IPS-11a (cell line): ENCODE data around the gene TBX1.

ENCODE experiments used
- H3K4me3 ChIP-seq: one replicate; pipeline ENCODE4 v1.5.1; 2013; ENCODE audit warnings: low read depth, low read length, control low read depth

The TBX1 gene

DNA sequence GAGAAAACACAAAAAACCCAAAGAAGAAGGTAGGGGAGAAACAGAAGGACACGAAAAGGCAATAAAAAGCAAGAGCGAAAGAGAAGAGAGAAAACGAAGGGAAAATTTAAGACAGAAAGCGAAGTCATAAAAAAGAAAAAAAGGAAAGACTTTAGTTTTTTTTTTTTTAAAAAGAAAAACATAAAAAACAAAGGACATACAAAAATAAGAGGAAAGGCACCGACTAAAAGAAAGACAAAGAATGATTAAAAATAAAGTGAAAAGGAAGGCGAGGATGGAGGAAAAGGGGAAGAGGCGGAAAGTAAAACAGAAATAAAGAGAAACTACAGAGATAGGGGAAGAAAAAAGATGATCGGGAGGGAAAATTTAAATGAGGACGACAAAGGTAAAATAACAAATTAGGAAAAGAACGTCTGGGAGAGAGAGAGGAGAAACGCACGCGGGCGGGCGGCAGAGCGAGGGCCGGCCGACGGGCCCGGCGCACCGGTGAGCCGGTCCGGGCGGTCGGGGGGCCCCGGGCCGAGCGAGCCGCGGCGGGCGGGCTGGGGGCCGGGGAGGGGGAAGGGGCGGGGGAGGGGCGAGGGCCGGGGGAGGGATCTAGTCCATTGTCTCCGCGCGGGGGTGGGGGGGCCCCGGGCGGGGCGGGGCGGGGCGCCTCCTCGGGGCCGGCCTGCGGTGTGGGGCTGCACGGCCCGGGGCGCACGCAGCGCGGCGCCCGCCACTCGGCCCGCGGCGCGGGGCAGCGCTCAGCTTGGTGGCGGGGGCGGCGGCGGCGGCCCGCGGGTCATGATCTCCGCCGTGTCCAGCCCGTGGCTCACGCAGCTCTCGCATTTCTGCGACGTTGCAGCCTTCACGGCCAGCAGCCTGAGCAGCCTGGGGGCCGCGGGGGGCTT, at the start of gene TBX1:
TBX1 (plus strand) TSS at position 721 of the 893 bp plus-strand sequence; CDS start at position 787, 66 bp downstream.
- H3K4me3 ChIP-seq = peak within 1 kb of the TSS; percentile 13

DNA sequence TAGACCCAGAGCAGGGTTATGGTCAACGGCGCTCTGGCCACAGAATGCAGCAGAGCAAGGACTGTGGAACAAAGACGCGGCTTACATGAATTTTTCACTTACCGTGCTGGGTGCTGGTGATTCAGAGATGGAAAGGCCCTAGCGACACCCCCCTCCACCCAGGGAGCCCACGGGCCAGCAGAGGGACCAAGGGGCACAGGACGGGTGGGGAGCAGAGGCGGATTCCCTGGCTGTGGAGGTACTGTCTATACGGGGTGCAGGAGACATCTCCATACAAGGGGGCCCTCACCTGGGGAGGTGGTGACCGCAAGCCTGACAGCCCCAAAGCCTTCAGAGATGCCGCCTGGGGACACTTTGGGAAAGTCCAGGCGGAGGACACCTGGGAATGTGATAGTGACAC, 47.3 kb upstream of the TBX1 start:
- H3K4me3 ChIP-seq = no peak overlapping the region

DNA sequence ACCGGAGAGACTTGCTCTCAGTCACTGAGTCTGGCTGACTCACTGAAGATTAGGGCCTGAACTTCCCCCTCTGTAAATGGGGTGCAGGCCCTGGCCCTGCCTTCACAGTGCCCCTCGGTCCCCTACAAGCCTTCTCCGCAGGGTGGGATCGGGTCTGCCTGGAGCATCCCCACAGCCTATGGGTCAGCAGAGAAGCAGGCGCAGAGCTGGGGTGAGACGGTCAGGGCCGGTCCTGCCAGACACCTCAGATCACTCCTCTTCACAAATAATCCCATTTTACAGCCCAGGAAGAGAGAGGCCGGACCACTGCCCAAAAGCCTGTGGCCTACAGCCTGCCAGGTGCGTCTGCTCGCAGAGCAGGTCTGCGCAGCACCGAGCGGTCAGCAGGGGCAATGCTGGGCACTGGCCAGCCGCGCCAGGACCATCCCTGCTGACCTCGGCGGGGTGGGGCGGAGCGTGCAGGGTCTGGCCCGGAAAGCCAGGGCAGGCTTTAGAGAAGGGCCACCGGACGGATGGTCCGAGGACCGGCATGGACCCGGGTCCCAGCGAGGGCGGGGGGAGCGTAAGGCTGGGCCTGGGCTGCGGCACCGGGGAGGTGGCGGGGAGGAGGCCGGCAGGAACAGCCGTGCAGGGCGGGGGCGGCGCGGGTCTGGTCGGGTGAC, 46.8 kb upstream of the TBX1 start:
- no peak overlapping the region for H3K4me3 ChIP-seq

DNA sequence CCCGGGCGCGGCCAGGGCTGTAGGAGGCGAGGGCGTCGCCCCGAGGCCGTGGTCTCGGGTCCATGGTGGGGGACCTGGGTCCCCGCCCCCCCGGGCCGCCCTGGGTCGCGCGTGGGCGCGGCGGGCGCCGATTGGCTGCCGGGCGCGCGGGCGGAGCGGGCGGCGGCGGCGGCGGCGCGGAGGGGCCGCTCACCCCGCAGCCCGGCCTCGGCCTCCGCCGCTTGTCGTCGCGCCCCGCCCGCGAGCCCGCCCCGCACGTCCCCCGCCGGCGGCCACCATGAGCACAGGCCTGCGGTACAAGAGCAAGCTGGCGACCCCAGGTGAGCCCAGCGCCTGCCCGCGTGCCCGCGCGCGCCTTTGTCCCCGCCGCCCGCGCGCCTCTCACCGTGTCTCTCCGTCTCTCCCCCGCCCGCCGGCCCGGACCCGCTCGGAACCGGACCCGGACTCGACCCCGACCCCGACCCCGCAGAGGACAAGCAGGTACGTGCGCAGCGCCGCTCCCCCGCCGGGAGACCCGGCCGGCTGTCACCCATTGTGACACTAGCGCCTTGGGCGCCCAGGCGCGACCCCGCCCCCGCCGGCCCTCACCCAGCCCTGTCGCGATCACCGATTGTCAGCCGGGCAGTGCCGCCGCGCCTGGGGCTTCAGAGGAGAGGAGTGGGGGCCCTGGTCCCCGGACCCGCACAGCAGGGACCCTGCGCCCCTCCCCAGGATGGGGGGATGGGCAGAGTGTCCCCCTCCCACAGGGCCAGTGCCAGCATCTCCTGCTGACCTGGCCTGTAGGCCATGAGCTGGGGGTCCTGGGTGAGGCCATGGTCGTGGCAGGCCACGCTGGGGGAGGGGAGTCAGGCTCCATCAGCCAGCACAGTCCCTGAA, 46.0 kb upstream of the TBX1 start, which contains the start of gene SEPTIN5:
SEPTIN5 (plus strand) TSS at position 192 of the 876 bp plus-strand sequence; CDS start at position 278, 86 bp downstream.
- peak within 1 kb of the TSS; percentile 27 for H3K4me3 ChIP-seq

DNA sequence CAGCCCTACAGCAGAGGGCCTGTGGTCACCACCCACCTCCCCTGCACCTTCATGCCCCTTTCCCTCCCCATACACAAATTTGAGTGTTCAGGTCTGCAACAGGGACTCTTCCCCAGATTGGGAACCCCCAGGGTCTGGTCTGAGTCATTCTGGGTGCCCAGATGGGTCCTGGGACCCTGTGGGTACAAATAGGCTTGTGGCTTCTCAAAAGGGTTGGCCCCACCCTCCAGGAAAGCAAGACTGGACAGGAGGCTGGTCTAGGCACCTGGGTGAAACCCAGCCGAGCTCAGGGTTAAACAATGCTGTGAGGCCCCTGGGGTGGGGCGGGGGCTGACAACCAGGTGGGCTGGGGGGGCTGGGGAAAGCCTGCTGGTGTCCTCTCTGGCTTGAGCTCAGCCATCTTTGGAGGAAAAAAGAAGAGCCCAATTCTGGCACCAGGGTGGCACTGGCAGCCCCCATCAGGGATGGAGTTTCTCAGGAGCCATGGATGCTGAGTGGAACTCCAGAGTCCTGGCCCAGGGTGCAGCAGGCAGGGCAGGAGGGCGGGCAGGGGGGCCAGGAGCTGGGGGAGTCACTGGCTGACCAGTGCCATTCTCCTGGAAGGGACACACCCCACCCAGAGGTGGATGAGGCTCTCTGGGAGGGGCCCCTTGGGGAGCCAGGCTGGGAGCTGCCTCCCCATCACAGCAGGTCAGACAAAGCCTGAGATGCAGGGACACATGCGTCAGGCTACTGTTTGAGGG, 45.2 kb upstream of the TBX1 start:
- no peak overlapping the region for H3K4me3 ChIP-seq

DNA sequence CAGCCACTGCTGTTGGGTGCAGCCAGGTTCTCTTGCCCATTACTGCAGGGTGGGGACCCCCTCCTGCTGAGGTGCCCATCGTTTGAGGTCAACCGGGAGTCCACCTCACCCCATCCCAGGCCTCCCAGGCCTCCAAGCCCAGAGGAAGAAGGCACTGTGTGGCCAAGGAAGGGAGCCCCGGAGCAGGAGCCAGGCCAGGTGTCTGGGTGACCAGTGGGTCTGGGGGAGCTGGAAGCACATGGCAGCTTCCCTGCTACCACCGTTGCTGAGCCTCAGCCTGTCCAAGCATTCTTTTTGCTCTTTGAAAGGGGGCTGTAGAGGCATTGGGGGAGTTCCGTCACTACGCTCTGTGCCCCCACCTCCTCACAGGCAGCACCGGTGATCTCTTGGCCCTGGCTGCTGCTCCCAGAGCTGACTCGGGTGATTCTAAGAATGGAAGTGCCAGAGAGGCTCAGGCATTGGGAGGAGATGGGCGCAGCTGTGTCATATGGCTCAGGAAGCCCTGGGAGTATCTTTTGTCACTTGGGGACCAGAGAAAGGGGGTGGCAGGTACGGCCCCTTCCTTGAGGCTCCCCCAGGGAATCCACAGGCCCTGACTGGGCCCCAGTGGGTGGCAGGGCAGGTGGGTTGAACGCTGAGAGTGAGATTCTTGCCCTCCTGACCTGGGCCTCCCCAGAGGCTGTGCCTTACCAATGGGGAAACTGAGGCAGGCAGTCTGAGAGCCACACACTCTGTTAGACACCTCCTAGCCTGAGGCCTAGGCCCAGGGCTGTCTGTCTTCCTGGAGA, 44.3 kb upstream of the TBX1 start:
- H3K4me3 ChIP-seq = no peak overlapping the region

DNA sequence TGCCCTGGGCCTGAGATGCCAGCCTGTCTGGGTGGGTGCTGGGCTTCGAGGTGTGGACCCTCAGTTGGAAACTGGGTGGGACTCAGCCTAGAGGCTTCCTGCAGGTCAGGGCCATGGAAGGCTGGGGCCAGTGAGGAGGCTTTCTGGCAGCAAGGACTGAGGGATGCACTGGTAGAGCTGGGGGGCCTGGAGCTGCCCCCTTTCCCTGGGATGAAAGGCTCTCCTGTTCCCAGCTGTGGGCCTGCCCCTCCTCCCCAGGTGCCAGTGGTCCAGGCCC, 43.8 kb upstream of the TBX1 start:
- no peak overlapping the region for H3K4me3 ChIP-seq

DNA sequence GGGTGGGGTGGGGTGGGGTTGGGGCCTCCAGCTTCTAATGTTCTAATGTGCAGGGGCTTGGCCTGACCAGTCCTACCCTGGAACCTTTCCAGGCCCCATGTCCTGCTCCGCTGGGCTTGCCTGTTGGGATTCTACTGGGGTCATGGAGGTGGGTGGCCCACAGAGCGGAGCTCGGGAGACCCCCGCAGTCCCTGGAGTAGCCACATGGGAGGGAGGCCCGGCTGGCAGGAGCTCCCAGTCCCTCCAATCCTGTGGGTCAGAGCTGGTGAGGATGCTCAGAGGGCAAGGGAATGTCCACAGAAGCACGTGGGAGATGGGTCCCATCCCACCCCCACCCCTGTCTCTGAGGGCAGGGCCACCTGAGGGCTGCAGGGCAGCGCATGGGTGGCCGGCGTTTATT, 43.4 kb upstream of the TBX1 start:
- H3K4me3 ChIP-seq = no peak overlapping the region

DNA sequence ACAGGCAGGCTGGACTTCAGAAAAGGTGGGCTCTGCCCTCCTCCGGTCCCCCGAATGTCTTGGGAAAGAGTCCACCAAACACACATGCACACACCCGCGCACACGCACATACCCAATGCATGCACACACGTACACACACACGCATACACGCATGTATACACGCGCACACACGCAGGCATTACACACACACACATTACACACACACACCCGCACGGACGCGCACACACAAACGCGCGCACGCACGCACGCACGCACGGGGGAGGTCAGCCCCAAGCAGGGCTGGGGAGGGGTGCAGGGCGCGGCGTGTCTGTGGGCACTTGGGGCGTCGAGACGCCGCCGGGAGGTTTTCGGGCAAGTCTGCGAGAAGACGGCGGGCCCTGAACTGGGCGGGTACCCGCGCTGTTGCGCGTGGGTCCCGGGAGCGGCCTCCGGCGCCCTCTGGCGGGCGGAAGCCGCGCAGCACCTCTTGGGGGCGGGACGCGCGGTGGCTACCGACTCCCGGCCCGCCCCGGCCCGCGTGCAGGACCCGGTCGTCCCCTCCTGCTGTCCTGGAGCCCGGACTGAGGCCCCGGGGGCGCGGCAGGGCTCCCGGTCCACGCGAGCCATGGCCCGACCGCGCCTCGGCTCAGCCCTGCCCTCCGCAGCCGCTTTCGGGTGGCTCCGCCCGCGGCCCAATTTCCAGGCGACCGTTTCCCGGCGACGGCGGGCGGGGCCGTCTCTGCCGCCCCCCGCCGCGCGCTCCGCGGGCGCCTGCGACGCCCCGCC, 42.7 kb upstream of the TBX1 start:
- H3K4me3 ChIP-seq = peak overlapping the region; percentile 24

DNA sequence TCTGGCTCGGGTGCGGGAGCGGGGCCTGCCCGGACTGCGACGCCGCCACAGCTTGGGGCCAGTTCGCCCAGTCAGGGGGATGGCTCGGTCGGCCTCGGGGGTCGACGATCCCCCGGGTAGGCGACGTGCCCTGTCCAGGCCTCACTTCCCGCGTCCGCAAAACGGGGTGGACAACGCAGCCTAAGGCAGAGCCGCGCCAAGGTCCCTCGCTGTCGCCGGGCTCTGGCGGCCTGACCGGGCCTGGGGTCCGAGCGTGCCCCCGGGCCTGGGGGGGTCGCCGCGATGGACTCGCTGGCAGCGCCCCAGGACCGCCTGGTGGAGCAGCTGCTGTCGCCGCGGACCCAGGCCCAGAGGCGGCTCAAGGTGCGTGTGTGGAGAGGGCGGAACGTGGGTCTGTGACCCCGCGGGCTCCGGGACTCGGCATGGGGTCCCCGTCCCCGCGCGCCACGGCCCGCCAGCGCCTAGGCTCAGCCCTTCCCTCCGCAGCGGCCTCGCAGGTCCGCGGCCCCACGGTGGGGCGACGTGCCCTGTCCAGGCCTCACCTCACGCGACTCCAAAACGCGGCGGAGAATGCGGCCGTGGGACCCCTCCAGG, 42.0 kb upstream of the TBX1 start:
- peak overlapping the region; percentile 24 for H3K4me3 ChIP-seq

DNA sequence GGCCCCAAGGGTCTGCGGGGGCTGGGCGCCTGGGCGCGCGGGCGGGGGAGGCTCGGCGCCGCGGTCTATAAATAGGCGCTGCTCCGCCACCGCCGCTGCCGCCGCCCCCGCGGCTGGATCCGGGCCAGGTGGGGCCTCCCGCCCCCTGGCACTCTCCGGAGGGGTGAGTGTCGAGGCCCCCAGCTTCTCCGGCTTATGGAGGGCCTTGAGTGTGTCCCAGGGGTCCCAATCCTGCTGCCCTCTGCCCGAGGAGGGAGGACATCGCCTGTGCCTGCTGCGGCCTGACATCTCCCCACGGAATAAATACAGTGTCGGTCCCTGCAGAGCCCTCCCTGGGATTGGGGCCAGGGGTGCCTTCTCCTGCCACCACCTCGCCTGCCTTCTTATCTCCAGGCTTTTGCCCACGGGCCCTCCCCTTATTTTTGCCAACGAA, 41.5 kb upstream of the TBX1 start:
- no peak overlapping the region for H3K4me3 ChIP-seq

DNA sequence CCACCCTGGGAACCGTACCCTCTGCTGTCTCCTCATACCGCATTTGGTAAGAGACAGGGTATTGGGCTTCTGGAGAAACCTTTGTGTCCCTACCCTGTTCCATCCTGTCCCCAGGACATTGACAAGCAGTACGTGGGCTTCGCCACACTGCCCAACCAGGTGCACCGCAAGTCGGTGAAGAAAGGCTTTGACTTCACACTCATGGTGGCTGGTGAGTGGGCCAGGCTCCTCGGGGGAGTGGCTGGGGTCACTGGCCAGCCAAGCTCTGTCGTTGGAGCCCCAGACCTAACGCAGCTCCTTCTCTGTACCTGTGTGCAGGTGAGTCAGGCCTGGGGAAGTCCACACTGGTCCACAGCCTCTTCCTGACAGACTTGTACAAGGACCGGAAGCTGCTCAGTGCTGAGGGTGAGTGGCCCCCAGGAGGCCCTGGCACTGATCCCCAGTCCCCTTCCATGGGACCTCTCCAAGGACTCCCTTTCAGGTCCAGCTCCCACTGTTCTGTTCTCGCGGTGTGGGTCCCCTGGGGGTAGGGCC, 41.0 kb upstream of the TBX1 start:
- H3K4me3 ChIP-seq = no peak overlapping the region

DNA sequence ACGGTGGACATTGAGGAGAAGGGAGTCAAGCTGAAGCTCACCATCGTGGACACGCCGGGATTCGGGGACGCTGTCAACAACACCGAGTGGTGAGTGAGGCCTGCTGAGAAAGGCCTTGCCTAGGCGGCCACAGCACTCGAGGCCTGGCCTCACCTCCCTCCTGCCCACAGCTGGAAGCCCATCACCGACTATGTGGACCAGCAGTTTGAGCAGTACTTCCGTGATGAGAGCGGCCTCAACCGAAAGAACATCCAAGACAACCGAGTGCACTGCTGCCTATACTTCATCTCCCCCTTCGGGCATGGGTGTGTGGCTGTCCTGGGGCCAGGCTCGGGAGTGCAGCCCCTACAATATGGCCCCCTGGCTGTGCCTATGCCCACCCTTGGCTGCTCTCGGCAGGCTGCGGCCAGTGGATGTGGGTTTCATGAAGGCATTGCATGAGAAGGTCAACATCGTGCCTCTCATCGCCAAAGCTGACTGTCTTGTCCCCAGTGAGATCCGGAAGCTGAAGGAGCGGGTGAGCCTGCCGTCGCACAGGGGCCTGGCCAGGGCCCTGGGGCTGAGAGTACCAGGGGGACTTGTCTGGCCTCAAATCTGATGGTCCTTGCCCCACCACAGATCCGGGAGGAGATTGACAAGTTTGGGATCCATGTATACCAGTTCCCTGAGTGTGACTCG, 40.3 kb upstream of the TBX1 start:
- H3K4me3 ChIP-seq = no peak overlapping the region

DNA sequence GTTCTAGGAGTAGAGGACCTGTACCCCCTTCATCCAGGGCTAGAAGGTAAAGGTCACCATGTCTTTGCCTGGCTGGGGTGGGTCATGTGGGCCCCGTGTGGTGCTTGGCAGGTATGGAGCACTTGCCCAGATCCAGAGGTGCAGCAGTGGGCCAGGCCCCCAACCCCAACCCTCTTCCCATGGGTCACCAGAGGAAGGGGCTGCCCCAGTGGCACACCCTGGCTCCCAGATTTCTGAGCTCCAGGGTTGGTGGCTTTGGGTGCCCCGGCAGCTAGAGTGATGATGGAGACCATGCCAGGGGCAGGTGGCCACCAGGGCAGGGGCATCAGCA, 39.6 kb upstream of the TBX1 start:
- H3K4me3 ChIP-seq = no peak overlapping the region

DNA sequence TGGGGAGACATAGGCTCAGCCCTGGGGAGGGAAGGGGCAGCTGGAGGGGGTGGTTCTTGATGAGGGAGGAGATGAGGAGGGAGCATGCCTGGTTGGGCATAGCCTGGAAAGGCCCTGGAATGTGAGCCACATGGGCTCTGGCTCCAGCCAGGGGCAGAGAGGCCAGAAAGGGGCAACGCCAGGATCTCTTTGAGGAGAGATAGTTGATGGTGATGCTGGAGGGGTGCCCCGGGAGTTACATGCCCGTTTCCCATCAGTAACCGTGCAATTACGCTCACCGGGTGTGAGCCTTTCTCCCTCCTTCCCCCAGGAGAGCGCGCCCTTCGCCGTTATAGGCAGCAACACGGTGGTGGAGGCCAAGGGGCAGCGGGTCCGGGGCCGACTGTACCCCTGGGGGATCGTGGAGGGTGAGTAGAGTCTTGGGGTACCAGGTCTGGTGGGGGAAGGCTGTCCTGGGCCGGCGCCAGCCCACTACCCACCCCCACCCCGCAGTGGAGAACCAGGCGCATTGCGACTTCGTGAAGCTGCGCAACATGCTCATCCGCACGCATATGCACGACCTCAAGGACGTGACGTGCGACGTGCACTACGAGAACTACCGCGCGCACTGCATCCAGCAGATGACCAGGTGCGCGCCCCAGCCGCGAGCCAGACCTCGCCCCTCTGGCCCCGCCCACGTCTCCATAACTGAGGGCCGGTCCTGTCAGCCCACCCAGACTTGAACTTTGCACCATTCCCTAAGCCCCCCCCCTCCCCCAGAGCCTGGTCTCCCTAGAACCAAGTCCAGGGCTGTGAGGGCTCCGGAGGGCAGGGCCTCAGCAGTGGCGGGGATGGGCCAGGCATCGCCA, 39.0 kb upstream of the TBX1 start:
- H3K4me3 ChIP-seq = no peak overlapping the region

DNA sequence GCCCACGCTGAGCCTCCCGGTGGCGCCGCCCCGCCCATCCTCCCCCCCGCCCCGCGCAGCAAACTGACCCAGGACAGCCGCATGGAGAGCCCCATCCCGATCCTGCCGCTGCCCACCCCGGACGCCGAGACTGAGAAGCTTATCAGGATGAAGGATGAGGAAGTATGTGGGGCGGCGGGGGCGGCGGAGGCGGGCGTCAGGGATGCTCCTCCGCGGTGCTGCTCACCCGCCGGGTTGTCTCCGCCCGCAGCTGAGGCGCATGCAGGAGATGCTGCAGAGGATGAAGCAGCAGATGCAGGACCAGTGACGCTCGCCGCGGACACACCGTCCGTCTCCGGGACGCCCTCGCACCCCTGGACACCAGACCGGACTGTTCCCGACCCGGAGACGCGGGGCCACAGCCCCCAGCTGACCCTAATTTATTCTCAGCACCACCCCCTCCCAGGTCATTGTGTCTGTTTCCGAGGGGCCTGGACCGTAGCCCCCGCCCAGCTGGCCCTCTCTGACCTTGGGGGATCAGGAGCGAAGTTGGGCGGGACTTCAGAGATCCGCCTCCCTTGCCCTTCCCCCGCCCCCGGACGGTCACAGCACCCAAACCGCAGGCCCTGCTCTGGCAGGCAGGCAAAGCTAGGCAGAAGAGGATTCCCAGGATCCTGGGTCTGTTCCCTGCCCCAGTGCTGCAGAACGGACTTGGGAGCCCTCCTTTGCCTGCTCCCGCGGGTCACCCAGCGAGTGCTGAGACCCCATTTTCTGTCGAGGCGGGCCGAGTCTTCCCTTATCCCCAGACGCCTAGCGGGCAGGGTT, 38.2 kb upstream of the TBX1 start:
- H3K4me3 ChIP-seq = no peak overlapping the region

DNA sequence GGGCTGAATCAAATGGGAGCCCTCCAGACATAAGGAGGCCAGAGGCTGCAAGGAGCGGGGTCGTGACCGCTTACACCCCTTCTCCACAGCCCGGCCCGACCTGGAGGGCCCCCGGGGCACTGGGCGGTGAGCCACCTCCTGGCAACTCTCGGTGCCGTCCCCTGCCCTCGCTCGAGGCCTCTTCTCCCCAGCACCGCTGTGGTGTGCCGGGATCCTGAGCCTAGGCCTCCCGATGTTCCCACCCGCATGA, 37.7 kb upstream of the TBX1 start:
- no peak overlapping the region for H3K4me3 ChIP-seq
